Neuronal stem cell (in vitro differentiated cells): ENCODE measurements around the gene KLRC4.
"Not testable (repeated sequence)": the region's sequence is repeated elsewhere in the genome, so short reads cannot be mapped to it uniquely, and the experiment has no call there.

Source experiments
- DNase-seq: peaks from one replicate; pipeline ENCODE4 v3.0.0-alpha.2; 2013; ENCODE audit warnings: low spot score
- H2AFZ ChIP-seq: one replicate; pipeline ENCODE4 v1.6.1; 2013; ENCODE audit warnings: mild to moderate bottlenecking, low read length, inconsistent platforms
- H2AK5ac ChIP-seq: 2 replicates; pipeline ENCODE4 v1.6.1; 2013; ENCODE audit warnings: low read depth, mild to moderate bottlenecking, inconsistent platforms, low read length, moderate library complexity, mixed read lengths
- H2BK120ac ChIP-seq: 2 replicates; pipeline ENCODE4 v1.6.1; 2013; ENCODE audit warnings: low read depth, mild to moderate bottlenecking, inconsistent platforms, low read length, moderate library complexity, mixed read lengths
- H2BK12ac ChIP-seq: one replicate; pipeline ENCODE4 v1.6.1; 2013; ENCODE audit warnings: low read length, inconsistent platforms
- H2BK15ac ChIP-seq: 2 replicates; pipeline ENCODE4 v1.6.1; 2013; ENCODE audit warnings: mild to moderate bottlenecking, low read length, inconsistent platforms, mixed read lengths
- H2BK5ac ChIP-seq: one replicate; pipeline ENCODE4 v1.6.1; 2013; ENCODE audit warnings: inconsistent platforms, mild to moderate bottlenecking, low read length, moderate library complexity
- H3K14ac ChIP-seq: one replicate; pipeline ENCODE4 v1.6.1; 2013; ENCODE audit warnings: low read length, inconsistent platforms
- H3K18ac ChIP-seq: 2 replicates; pipeline ENCODE4 v1.6.1; 2013; ENCODE audit warnings: low read length, inconsistent platforms
- H3K23ac ChIP-seq: 2 replicates; pipeline ENCODE4 v1.6.1; 2013; ENCODE audit warnings: low read depth, mild to moderate bottlenecking, mixed read lengths, low read length, inconsistent platforms; ENCODE audit not compliant: poor library complexity
- H3K27ac ChIP-seq: replicated peaks from 3 replicates; pipeline ENCODE4 v1.5.1; 2013; ENCODE audit warnings: low read length, inconsistent platforms
- H3K27me3 ChIP-seq, 3 experiments: 2 replicates each; pipeline ENCODE4 v1.6.1; 2013; ENCODE audit warnings: low read length in 3 of 3, mild to moderate bottlenecking in 2 of 3, inconsistent platforms in 1 of 3, low read depth in 1 of 3, mixed read lengths in 1 of 3, moderate library complexity in 1 of 3; ENCODE audit not compliant: control insufficient read depth in 3 of 3, insufficient read depth in 3 of 3
- H3K36me3 ChIP-seq, 2 donors: replicated peaks in 1 of 2; 2 replicates each; pipeline ENCODE4 v1.6.1; 2013; ENCODE audit warnings: low read length in 2 of 2; ENCODE audit not compliant: control insufficient read depth in 2 of 2, insufficient read depth in 2 of 2
- H3K4ac ChIP-seq: 2 replicates; pipeline ENCODE4 v1.6.1; 2013; ENCODE audit warnings: inconsistent platforms, mild to moderate bottlenecking, low read length, moderate library complexity
- H3K4me1 ChIP-seq, 2 donors: 1 replicate in 1 of 2; 2 replicates in 1 of 2; pipeline ENCODE4 v1.6.1; 2013; ENCODE audit warnings: low read length in 2 of 2, low read depth in 1 of 2; ENCODE audit not compliant: control insufficient read depth in 2 of 2, insufficient read depth in 1 of 2
- H3K4me2 ChIP-seq: one replicate; pipeline ENCODE4 v1.6.1; 2013; ENCODE audit warnings: mild to moderate bottlenecking, low read length, inconsistent platforms; ENCODE audit not compliant: insufficient read depth, poor library complexity, severe bottlenecking
- H3K4me3 ChIP-seq, 2 donors: 2 replicates each; pipeline ENCODE4 v1.5.1; 2013; ENCODE audit warnings: low read length in 2 of 2, mild to moderate bottlenecking in 2 of 2, inconsistent platforms in 1 of 2, moderate library complexity in 1 of 2
- H3K79me1 ChIP-seq: one replicate; pipeline ENCODE4 v1.6.1; 2013; ENCODE audit warnings: low read depth, mild to moderate bottlenecking, inconsistent platforms, low read length, moderate library complexity
- H3K9ac ChIP-seq: one replicate; pipeline ENCODE4 v1.6.1; 2013; ENCODE audit warnings: mild to moderate bottlenecking, low read depth, low read length, inconsistent platforms; ENCODE audit not compliant: poor library complexity
- H3K9me3 ChIP-seq, 2 donors: replicated peaks in 1 of 2; 2 replicates each; pipeline versions ENCODE3 to v1.6.1; 2013; ENCODE audit warnings: low read length in 2 of 2, mild to moderate bottlenecking in 2 of 2, inconsistent platforms in 1 of 2, low read depth in 1 of 2, mixed read lengths in 1 of 2, moderate library complexity in 1 of 2; ENCODE audit not compliant: control insufficient read depth in 2 of 2, insufficient read depth in 1 of 2
- H4K8ac ChIP-seq: one replicate; pipeline ENCODE4 v1.6.1; 2013; ENCODE audit warnings: low read depth, mild to moderate bottlenecking, inconsistent platforms, low read length, moderate library complexity
- H4K91ac ChIP-seq: one replicate; pipeline ENCODE4 v1.6.1; 2013; ENCODE audit warnings: low read length, low read depth, mild to moderate bottlenecking, inconsistent platforms; ENCODE audit not compliant: poor library complexity
- WGBS, 2 donors: extraction: QIAGEN DNeasy Blood & Tissue Kit; methylation state at CpG; one replicate each; pipeline ENCODE4 v1.1.7; 2013; ENCODE audit warnings: missing lambda C conversion rate in 2 of 2, mixed read lengths in 1 of 2; ENCODE audit not compliant: insufficient read length in 2 of 2, insufficient replicate concordance in 1 of 2; ENCODE audit errors: extremely low coverage in 2 of 2; 5-methylcytosine and 5-hydroxymethylcytosine counted together

Gene KLRC4

GRCh38 chr12:10392394-10392930 is 17.1 kb downstream of the KLRC4 start:
- Histone ChIP-seq H4K8ac (no peak overlapping the region), H3K4me2 (no peak overlapping the region), H4K91ac (no peak overlapping the region), H3K14ac (no peak overlapping the region), H3K23ac (no peak overlapping the region), H3K9me3 (no peaks in the 10 kb centered on the region), H3K4ac (no peak overlapping the region), H3K9ac (no peak overlapping the region), H3K36me3 (no peaks in the 10 kb centered on the region), H2BK120ac (no peak overlapping the region), H3K27me3 (no peaks in the 10 kb centered on the region), H3K18ac (no peak overlapping the region), H2AFZ (peak overlapping the region; percentile 41), H3K4me1 (no peaks in the 10 kb centered on the region), H3K4me3 (no peak overlapping the region), H3K79me1 (no peaks in the 10 kb centered on the region), H2BK15ac (no peak overlapping the region), H2AK5ac (no peak overlapping the region), H2BK12ac (no peak overlapping the region), H3K27ac (no peak overlapping the region), H2BK5ac (no peak overlapping the region)
- WGBS, 2 donors, result no CpG with 5 or more reads among the region's 7 CpGs
- no peak for DNase-seq

GRCh38 chr12:10390991-10391390 is 18.6 kb downstream of the KLRC4 start:
- not testable (repeated sequence) for H2BK15ac ChIP-seq, H4K91ac ChIP-seq, H3K79me1 ChIP-seq, H2BK5ac ChIP-seq, H2AK5ac ChIP-seq, H3K9ac ChIP-seq, H4K8ac ChIP-seq, H3K18ac ChIP-seq, H3K27ac ChIP-seq, H3K4me2 ChIP-seq, H3K27me3 ChIP-seq, H3K9me3 ChIP-seq, H2BK12ac ChIP-seq, H3K4me3 ChIP-seq, H3K4ac ChIP-seq, H2AFZ ChIP-seq, H3K23ac ChIP-seq, DNase-seq, H3K14ac ChIP-seq, H3K36me3 ChIP-seq, H2BK120ac ChIP-seq, H3K4me1 ChIP-seq
- no CpG with 5 or more reads among the region's 7 CpGs for WGBS, 2 donors

GRCh38 chr12:10389904-10390303 is 19.7 kb downstream of the KLRC4 start, which contains the start of gene KLRK1:
Gene KLRK1 (minus strand): TSS chr12:10390041. CDS start chr12:10388810, 1,231 bp downstream.
- no peak within 1 kb of the TSS for H3K14ac ChIP-seq
- no peaks in the 10 kb centered on the region for H3K9me3 ChIP-seq
- H2AFZ ChIP-seq, result no peak within 1 kb of the TSS
- H3K4me3 ChIP-seq, result no peak within 1 kb of the TSS
- H3K18ac ChIP-seq, result no peak within 1 kb of the TSS
- no peaks in the 10 kb centered on the region for H3K79me1 ChIP-seq
- H2AK5ac ChIP-seq, result no peak within 1 kb of the TSS
- H3K27me3 ChIP-seq, result no peaks in the 10 kb centered on the region
- no peak within 1 kb of the TSS for H3K27ac ChIP-seq
- no peak within 1 kb of the TSS for H2BK15ac ChIP-seq
- H3K4ac ChIP-seq, result no peak within 1 kb of the TSS
- H4K8ac ChIP-seq, result no peak within 1 kb of the TSS
- no peak within 1 kb of the TSS for H3K9ac ChIP-seq
- no peak within 1 kb of the TSS for H2BK12ac ChIP-seq
- no peak within 1 kb of the TSS for H3K4me2 ChIP-seq
- H3K4me1 ChIP-seq, result no peaks in the 10 kb centered on the region
- no peak within 1 kb of the TSS for H3K23ac ChIP-seq
- H2BK120ac ChIP-seq, result no peak within 1 kb of the TSS
- no CpG with 5 or more reads among the region's 1 CpG for WGBS, 2 donors
- H2BK5ac ChIP-seq, result no peak within 1 kb of the TSS
- no peaks in the 10 kb centered on the region for H3K36me3 ChIP-seq
- DNase-seq, result no peak
- no peak within 1 kb of the TSS for H4K91ac ChIP-seq

GRCh38 chr12:10388624-10389413 is 20.7 kb downstream of the KLRC4 start:
- no peak overlapping the region for H3K23ac ChIP-seq
- no peak overlapping the region for H3K14ac ChIP-seq
- no peak overlapping the region for H2AK5ac ChIP-seq
- no peak overlapping the region for H3K4ac ChIP-seq
- no peak overlapping the region for H2BK5ac ChIP-seq
- no peak overlapping the region for H3K18ac ChIP-seq
- no peaks in the 10 kb centered on the region for H3K36me3 ChIP-seq
- H2BK120ac ChIP-seq, result no peak overlapping the region
- no peaks in the 10 kb centered on the region for H3K79me1 ChIP-seq
- no peaks in the 10 kb centered on the region for H3K9me3 ChIP-seq
- no peak overlapping the region for H3K4me3 ChIP-seq
- H4K91ac ChIP-seq, result no peak overlapping the region
- no peak overlapping the region for H2BK12ac ChIP-seq
- H3K27me3 ChIP-seq, result no peaks in the 10 kb centered on the region
- no peak for DNase-seq
- H3K9ac ChIP-seq, result no peak overlapping the region
- no peak overlapping the region for H4K8ac ChIP-seq
- no peaks in the 10 kb centered on the region for H3K4me1 ChIP-seq
- H3K4me2 ChIP-seq, result no peak overlapping the region
- H2BK15ac ChIP-seq, result no peak overlapping the region
- 100% methylated on average over 1 of the region's 9 CpGs; no CpG with 5 or more reads in 1 of the 2 donors for WGBS, 2 donors
- H2AFZ ChIP-seq, result no peak overlapping the region
- no peak overlapping the region for H3K27ac ChIP-seq
